Endometrial microvascular endothelial cells (primary cell): ENCODE measurements around the gene TBC1D13. TPM values are rescaled to one million over a fixed set of nuclear protein-coding genes. Genes with fewer than 3 reads are reported as not detected.
"Not testable (repeated sequence)": the region's sequence is repeated elsewhere in the genome, so short reads cannot be mapped to it uniquely, and the experiment has no call there.

Source experiments
- in situ Hi-C: cut with HindIII; loops from 2 replicates; pipeline ENCODE4 v1.10.0; 2017; ENCODE audit warnings: low sequenced_read_pairs, low pct_unique_long_range_greater_than_20kb; ENCODE audit errors: inconsistent ontology term
- total RNA-seq: library from RNA; depleted of rRNA; stranded (reverse); fragments of >200 nt; gene quantifications from one replicate; pipeline ENCODE4 v1.2.3, GENCODE V29; 2015; ENCODE audit errors: inconsistent ontology term

The TBC1D13 gene
- total RNA-seq, 1 donor from 2014 or later: 19.1 TPM

GRCh38 chr9:128781187-128782070, 5.6 kb upstream of the TBC1D13 start:
- in situ Hi-C loops: no loop called here

- in situ Hi-C loops: no loop called here
These were observed 4.4 kb upstream of the TBC1D13 start for GRCh38 chr9:128782669-128783068.

GRCh38 chr9:128785427-128785826, 1.6 kb upstream of the TBC1D13 start:
- in situ Hi-C loops: no loop called here

- in situ Hi-C loops: no loop called here
These were observed 606 bp downstream of the TBC1D13 start for GRCh38 chr9:128787659-128788058.

GRCh38 chr9:128788445-128788844, 1.4 kb downstream of the TBC1D13 start:
- in situ Hi-C loops: no loop called here

GRCh38 chr9:128790536-128790935, 3.5 kb downstream of the TBC1D13 start:
- in situ Hi-C loops: no loop called here

- in situ Hi-C loops: no loop called here
These were observed 5.1 kb downstream of the TBC1D13 start for GRCh38 chr9:128792134-128792533.

- in situ Hi-C loops: no loop called here
These were observed 6.1 kb downstream of the TBC1D13 start for GRCh38 chr9:128792978-128793686.

GRCh38 chr9:128794961-128795360, 7.9 kb downstream of the TBC1D13 start:
- in situ Hi-C loops: not testable (repeated sequence)

- in situ Hi-C loops: no loop called here
These were observed 11.8 kb downstream of the TBC1D13 start for GRCh38 chr9:128798896-128799295.

- in situ Hi-C loops: no loop called here
These were observed 13.0 kb downstream of the TBC1D13 start for GRCh38 chr9:128800061-128800460.

- in situ Hi-C loops: no loop called here
These were observed 15.4 kb downstream of the TBC1D13 start for GRCh38 chr9:128802482-128802881.

GRCh38 chr9:128805661-128806060, 18.6 kb downstream of the TBC1D13 start:
- in situ Hi-C loops: no loop called here

GRCh38 chr9:128807827-128808226, 20.8 kb downstream of the TBC1D13 start:
- in situ Hi-C loops: no loop called here

GRCh38 chr9:128808543-128808942, 21.5 kb downstream of the TBC1D13 start:
- in situ Hi-C loops: no loop called here

- in situ Hi-C loops: no loop called here
These were observed 22.1 kb downstream of the TBC1D13 start for GRCh38 chr9:128809036-128809599.

GRCh38 chr9:128809831-128810230, 22.8 kb downstream of the TBC1D13 start:
- in situ Hi-C loops: no loop called here

GRCh38 chr9:128810873-128811272, 23.8 kb downstream of the TBC1D13 start:
- in situ Hi-C loops: no loop called here

GRCh38 chr9:128818099-128818838, 31.2 kb downstream of the TBC1D13 start, which contains the start of gene ENDOG:
Gene ENDOG (plus strand): TSS chr9:128818500. CDS start chr9:128818685, 185 bp downstream.
- in situ Hi-C loops: no loop called here
